Measurements from ENCODE around the gene C11orf42.

DNA sequence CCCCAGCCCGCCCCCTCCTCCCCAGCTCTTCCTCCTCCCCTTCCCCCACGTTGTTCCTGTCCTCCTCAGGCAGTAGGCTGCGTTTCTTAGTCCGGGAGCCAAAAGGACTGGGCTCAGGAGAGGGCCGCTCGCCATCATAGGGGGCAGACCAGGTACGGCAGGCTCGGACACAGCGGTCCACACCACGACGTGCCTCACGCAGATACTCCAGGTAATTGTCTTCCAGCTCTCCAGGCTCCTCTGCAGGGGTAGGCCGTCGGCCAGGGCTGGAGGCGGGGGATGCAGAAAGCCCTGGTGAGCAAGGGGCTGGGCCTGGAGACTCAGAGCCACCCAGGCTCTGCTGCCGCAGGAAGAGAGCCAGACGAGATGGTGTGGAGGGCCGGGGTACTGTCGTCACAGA lies 12.4 kb downstream of the C11orf42 start:
- TF ChIP-seq, protein P1, sequence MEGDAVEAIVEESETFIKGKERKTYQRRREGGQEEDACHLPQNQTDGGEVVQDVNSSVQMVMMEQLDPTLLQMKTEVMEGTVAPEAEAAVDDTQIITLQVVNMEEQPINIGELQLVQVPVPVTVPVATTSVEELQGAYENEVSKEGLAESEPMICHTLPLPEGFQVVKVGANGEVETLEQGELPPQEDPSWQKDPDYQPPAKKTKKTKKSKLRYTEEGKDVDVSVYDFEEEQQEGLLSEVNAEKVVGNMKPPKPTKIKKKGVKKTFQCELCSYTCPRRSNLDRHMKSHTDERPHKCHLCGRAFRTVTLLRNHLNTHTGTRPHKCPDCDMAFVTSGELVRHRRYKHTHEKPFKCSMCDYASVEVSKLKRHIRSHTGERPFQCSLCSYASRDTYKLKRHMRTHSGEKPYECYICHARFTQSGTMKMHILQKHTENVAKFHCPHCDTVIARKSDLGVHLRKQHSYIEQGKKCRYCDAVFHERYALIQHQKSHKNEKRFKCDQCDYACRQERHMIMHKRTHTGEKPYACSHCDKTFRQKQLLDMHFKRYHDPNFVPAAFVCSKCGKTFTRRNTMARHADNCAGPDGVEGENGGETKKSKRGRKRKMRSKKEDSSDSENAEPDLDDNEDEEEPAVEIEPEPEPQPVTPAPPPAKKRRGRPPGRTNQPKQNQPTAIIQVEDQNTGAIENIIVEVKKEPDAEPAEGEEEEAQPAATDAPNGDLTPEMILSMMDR (IDR thresholded peaks at IDR 0.05; ENCODE audit: low read depth, low read length) = no peak
- TF ChIP-seq POLR2A (IDR thresholded peaks at IDR 0.05; ENCODE audit: extremely low read depth, insufficient read length) = no peak
